HG02943 (cell line): Measurements from ENCODE around the gene TMEM132D.

Source experiments
- ATAC-seq: cut with Tn5 transposase; IDR thresholded peaks from one replicate; pipeline ENCODE4 v1.9.1; 2021; ENCODE audit warnings: mild to moderate bottlenecking, low read depth, moderate library complexity; ENCODE audit not compliant: unreplicated experiment

TMEM132D gene

GRCh38 chr12:129084875-129085826, 818.7 kb downstream of the TMEM132D start:
- ATAC-seq = no peak

GRCh38 chr12:129083121-129083840, 820.5 kb downstream of the TMEM132D start:
- no peak for ATAC-seq

- ATAC-seq = no peak
Observed at GRCh38 chr12:129082441-129082840, 821.4 kb downstream of the TMEM132D start.

GRCh38 chr12:129081755-129082250, 822.0 kb downstream of the TMEM132D start:
- ATAC-seq = no peak

GRCh38 chr12:129080821-129081220, 823.0 kb downstream of the TMEM132D start:
- no peak for ATAC-seq

GRCh38 chr12:129080391-129080790, 823.4 kb downstream of the TMEM132D start:
- no peak for ATAC-seq

GRCh38 chr12:129079719-129080118, 824.1 kb downstream of the TMEM132D start:
- ATAC-seq = no peak

- ATAC-seq = no peak
Observed at GRCh38 chr12:129076441-129077320, 827.1 kb downstream of the TMEM132D start.

GRCh38 chr12:129075460-129076208, 828.2 kb downstream of the TMEM132D start:
- ATAC-seq = no peak

- no peak for ATAC-seq
Observed at GRCh38 chr12:129074379-129074778, 829.4 kb downstream of the TMEM132D start.

GRCh38 chr12:129073157-129073915, 830.5 kb downstream of the TMEM132D start:
- ATAC-seq = no peak

- ATAC-seq = no peak
Observed at GRCh38 chr12:129071362-129071761, 832.5 kb downstream of the TMEM132D start.

- no peak for ATAC-seq
Observed at GRCh38 chr12:129069886-129070285, 833.9 kb downstream of the TMEM132D start.

GRCh38 chr12:129068684-129069083, 835.1 kb downstream of the TMEM132D start:
- ATAC-seq = no peak

- ATAC-seq = no peak
Observed at GRCh38 chr12:129067491-129067890, 836.3 kb downstream of the TMEM132D start.

GRCh38 chr12:129064209-129064855, 839.5 kb downstream of the TMEM132D start:
- ATAC-seq = no peak

GRCh38 chr12:129063600-129063999, 840.2 kb downstream of the TMEM132D start:
- no peak for ATAC-seq

GRCh38 chr12:129053232-129053631, 850.6 kb downstream of the TMEM132D start:
- no peak for ATAC-seq
